Measurements from ENCODE around the gene CEP164. TPM values are rescaled to one million over a fixed set of nuclear protein-coding genes. Genes with fewer than 3 reads are reported as not detected.

The CEP164 gene
- total and polyA plus RNA-seq, 2 of the 8 experiments (the other 6 are each of a cell fraction or from before 2014, with no cell fraction given) = 8.4 to 20.8 TPM

- no peak overlapping the region for H2BK5ac ChIP-seq (ENCODE audit: low read depth, low read length)
- H4K8ac ChIP-seq (ENCODE audit: extremely low read depth, insufficient read depth, low read length) = no peak overlapping the region
- H3K4ac ChIP-seq (replicated peaks; ENCODE audit: insufficient read length, low read depth, low read length) = no peak overlapping the region
- H3K36me3 ChIP-seq (ENCODE audit: control insufficient read depth in 2 of 4, insufficient read depth in 4 of 4, low read length in 3 of 4) = no peaks in the 10 kb centered on the region
- FAIRE-seq (no peak), DNase-seq (ENCODE audit: low read depth in 1 of 2, low spot score in 2 of 2) (no peak)
- no peak overlapping the region; a peak in 1 of 7 replicates for H3K9ac ChIP-seq (replicated peaks in 1 of 4; ENCODE audit: extremely low read depth in 1 of 4, low read depth in 3 of 4, low read length in 3 of 4)
- H2AK5ac ChIP-seq (ENCODE audit: low read depth, low read length) = no peak overlapping the region
- peaks cover 0 to 4% (median 0%) of the 10 kb centered on the region in 4 experiments; a peak in 2 of 7 replicates for H3K4me1 ChIP-seq (replicated peaks in 1 of 4; ENCODE audit: control insufficient read depth in 3 of 4, insufficient read depth in 4 of 4, low read length in 3 of 4)
- no peaks in the 10 kb centered on the region for H3K27me3 ChIP-seq (replicated peaks in 1 of 4; ENCODE audit: control insufficient read depth in 3 of 4, extremely low read depth in 1 of 4, insufficient read depth in 3 of 4, low read length in 3 of 4)
- 83% methylated on average over 8 of the region's 8 CpGs; no CpG with 5 or more reads in 1 of the 2 experiments for WGBS, 2 experiments (ENCODE audit: extremely low coverage in 1 of 2, insufficient coverage in 1 of 2, insufficient read length in 1 of 2, insufficient replicate concordance in 2 of 2, low coverage in 1 of 2, low lambda C conversion rate in 2 of 2, missing lambda C conversion rate in 1 of 2)
- H2BK15ac ChIP-seq (ENCODE audit: low read length) = no peak overlapping the region
- H2BK12ac ChIP-seq (ENCODE audit: low read depth, low read length) = no peak overlapping the region
- H3K23ac ChIP-seq (ENCODE audit: insufficient read length) = no peak overlapping the region
- no peaks in the 10 kb centered on the region for H3K79me2 ChIP-seq (ENCODE audit: control insufficient read depth in 1 of 2, insufficient read depth in 2 of 2, low read length in 2 of 2)
- H2BK120ac ChIP-seq (replicated peaks; ENCODE audit: low read depth, low read length) = no peak overlapping the region
- no peak overlapping the region for H2BK20ac ChIP-seq (ENCODE audit: low read length)
- H3K4me3 ChIP-seq (ENCODE audit: extremely low read depth in 1 of 4, insufficient read depth in 2 of 4, low read depth in 3 of 4, low read length in 4 of 4) = no peak overlapping the region
- H4K91ac ChIP-seq (replicated peaks; ENCODE audit: insufficient read length, low read length) = no peak overlapping the region
- no peak overlapping the region for H3K14ac ChIP-seq (ENCODE audit: insufficient read length)
- no peaks in the 10 kb centered on the region for H4K20me1 ChIP-seq (replicated peaks in 1 of 2; ENCODE audit: control insufficient read depth in 1 of 2, insufficient read depth in 2 of 2, low read length in 2 of 2)
- no peak overlapping the region for H3K27ac ChIP-seq (ENCODE audit: low read depth, low read length)
- no peak overlapping the region for H3K18ac ChIP-seq (ENCODE audit: extremely low read depth, low read length)
- CTCF ChIA-PET (ENCODE audit: partially characterized antibody) = interaction anchor here (1.6 to 9.6 kb wide), 2 partner anchors 11 to 393 kb away, joined by 4 to 85 read pairs; no protein-coding TSS in a partner anchor
- no peak overlapping the region for H2AFZ ChIP-seq (ENCODE audit: low read length)
- H3K23me2 ChIP-seq (ENCODE audit: low read depth, low read length) = no peaks in the 10 kb centered on the region
- no peak overlapping the region for H3K4me2 ChIP-seq (ENCODE audit: insufficient read depth in 1 of 2, low read depth in 2 of 2, low read length in 2 of 2)
- no peak overlapping the region for H4K5ac ChIP-seq (ENCODE audit: insufficient read length, low read depth, low read length)
- POLR2A ChIA-PET (ENCODE audit: partially characterized antibody) = no interaction called here
- no peaks in the 10 kb centered on the region for H3K79me1 ChIP-seq (ENCODE audit: low read depth, low read length)
- H3K56ac ChIP-seq (replicated peaks; ENCODE audit: insufficient read length, low read depth, low read length) = no peak overlapping the region
- no peaks in the 10 kb centered on the region for H3K9me3 ChIP-seq (ENCODE audit: insufficient read depth in 2 of 2, low read depth in 1 of 2, low read length in 1 of 2)
- TF ChIP-seq ZNF274 (IDR thresholded peaks at IDR 0.05; ENCODE audit: borderline replicate concordance, extremely low read depth, low read length) = no peak
- no peak for TF ChIP-seq CHD1 (IDR thresholded peaks at IDR 0.05; ENCODE audit: low read depth, low read length)
- no peak for TF ChIP-seq SP4 (IDR thresholded peaks at IDR 0.05; ENCODE audit: low read length)
- no peak for TF ChIP-seq POLR2A (IDR thresholded peaks at IDR 0.05; ENCODE audit: control extremely low read depth in 1 of 2, low read depth in 2 of 2, low read length in 2 of 2)
- no peak for TF ChIP-seq MAFK (IDR thresholded peaks at IDR 0.05; ENCODE audit: low read depth, low read length)
- TF ChIP-seq CREB1 (IDR thresholded peaks at IDR 0.05) = no peak
- TF ChIP-seq BACH1 (IDR thresholded peaks at IDR 0.05; ENCODE audit: low read length) = no peak
- no peak for TF ChIP-seq TCF12 (IDR thresholded peaks at IDR 0.05; ENCODE audit: low read depth, low read length)
- no peak for TF ChIP-seq FOSL1 (IDR thresholded peaks at IDR 0.05; ENCODE audit: insufficient read depth, low read depth, low read length)
- no peak for TF ChIP-seq YY1 (IDR thresholded peaks at IDR 0.05; ENCODE audit: low read depth, low read length)
- TF ChIP-seq TBP (IDR thresholded peaks at IDR 0.05; ENCODE audit: low read depth, low read length) = no peak
- TF ChIP-seq SUZ12 (IDR thresholded peaks at IDR 0.05; ENCODE audit: low read length) = no peak
- no peak for TF ChIP-seq CTCF (IDR thresholded peaks at IDR 0.05; ENCODE audit: control extremely low read depth in 1 of 3, insufficient read depth in 1 of 3, low read depth in 1 of 3, low read length in 3 of 3)
Measured at GRCh38 chr11:117415358-117415896, 87.8 kb downstream of the CEP164 start.
